ENCODE measurements around the gene RPRML.
"Not testable (repeated sequence)": the region's sequence is repeated elsewhere in the genome, so short reads cannot be mapped to it uniquely, and the experiment has no call there.

RPRML gene

DNA sequence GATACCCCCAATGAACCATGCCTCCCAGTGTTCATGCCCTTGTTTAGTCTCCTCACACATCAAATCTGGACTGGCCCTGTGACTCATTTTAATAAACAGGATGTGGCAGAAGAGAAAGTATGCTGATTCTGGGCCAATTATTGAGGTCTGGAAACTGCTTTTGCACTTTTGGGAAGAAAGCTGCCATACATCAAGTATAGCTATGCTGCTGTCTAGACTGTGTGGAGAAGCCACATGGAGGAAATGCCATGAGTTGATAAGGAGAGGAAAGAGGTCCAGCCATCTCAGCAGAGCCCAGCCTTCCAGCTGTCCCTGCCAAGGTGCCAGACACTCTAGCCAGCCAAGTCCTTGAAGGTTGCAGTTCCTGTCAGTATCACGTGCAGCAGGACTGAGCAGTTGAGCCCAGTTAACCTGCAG lies 16.7 kb downstream of the RPRML start:
- Histone ChIP-seq H3K36me3 (ENCODE audit: control insufficient read depth in 1 of 2, insufficient read depth in 2 of 2, low read length in 2 of 2) (no peaks in the 10 kb centered on the region), H3K27ac (ENCODE audit: low read depth, low read length) (no peak overlapping the region), H3K9me3 (ENCODE audit: control insufficient read depth in 1 of 2, low read length in 2 of 2) (peaks cover 3% of the 10 kb centered on the region in 2 donors)

DNA sequence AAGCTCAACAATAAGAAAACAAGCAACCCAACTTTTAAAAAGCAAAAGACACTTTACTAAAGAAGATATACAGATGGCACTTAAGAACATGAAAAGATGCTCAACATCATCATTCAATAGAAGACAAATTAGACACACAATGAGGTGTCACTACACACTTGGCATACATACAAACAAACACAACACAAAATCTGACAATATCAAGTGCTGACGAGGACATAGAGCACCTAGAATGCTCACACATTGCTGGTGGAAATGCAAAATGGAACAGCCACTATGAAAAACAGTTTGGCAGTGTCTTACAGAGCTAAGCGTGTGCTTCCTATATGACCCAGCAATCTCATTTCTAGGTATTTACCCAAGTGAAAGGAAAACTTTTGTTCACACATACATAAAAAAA lies 18.9 kb downstream of the RPRML start:
- Histone ChIP-seq H3K9ac (ENCODE audit: low read depth in 1 of 2, low read length in 2 of 2) (no peak overlapping the region), H3K9me3 (ENCODE audit: control insufficient read depth in 1 of 2, low read length in 2 of 2) (peaks cover 3% of the 10 kb centered on the region in 2 donors), H3K4me3 (ENCODE audit: low read depth in 1 of 2, low read length in 2 of 2) (no peak overlapping the region), H3K27me3 (ENCODE audit: control insufficient read depth in 1 of 2, insufficient read depth in 2 of 2, low read length in 2 of 2) (no peaks in the 10 kb centered on the region), H3K4me1 (ENCODE audit: control insufficient read depth in 1 of 2, insufficient read depth in 2 of 2, low read length in 2 of 2) (peaks cover 0 to 3% of the 10 kb centered on the region in 2 donors), H3K27ac (ENCODE audit: low read depth, low read length) (no peak overlapping the region), H3K36me3 (ENCODE audit: control insufficient read depth in 1 of 2, insufficient read depth in 2 of 2, low read length in 2 of 2) (no peaks in the 10 kb centered on the region)

More for the DNA sequence above, 16.7 kb downstream of the RPRML start:
- H3K4me1 ChIP-seq (ENCODE audit: control insufficient read depth in 1 of 2, insufficient read depth in 2 of 2, low read length in 2 of 2), result peaks cover 0 to 3% of the 10 kb centered on the region in 2 donors
- H3K9ac ChIP-seq (ENCODE audit: low read depth in 1 of 2, low read length in 2 of 2), result no peak overlapping the region
- no peak overlapping the region for H3K4me3 ChIP-seq (ENCODE audit: low read depth in 1 of 2, low read length in 2 of 2)
- H3K27me3 ChIP-seq (ENCODE audit: control insufficient read depth in 1 of 2, insufficient read depth in 2 of 2, low read length in 2 of 2), result peaks cover 0 to 3% of the 10 kb centered on the region in 2 donors

DNA sequence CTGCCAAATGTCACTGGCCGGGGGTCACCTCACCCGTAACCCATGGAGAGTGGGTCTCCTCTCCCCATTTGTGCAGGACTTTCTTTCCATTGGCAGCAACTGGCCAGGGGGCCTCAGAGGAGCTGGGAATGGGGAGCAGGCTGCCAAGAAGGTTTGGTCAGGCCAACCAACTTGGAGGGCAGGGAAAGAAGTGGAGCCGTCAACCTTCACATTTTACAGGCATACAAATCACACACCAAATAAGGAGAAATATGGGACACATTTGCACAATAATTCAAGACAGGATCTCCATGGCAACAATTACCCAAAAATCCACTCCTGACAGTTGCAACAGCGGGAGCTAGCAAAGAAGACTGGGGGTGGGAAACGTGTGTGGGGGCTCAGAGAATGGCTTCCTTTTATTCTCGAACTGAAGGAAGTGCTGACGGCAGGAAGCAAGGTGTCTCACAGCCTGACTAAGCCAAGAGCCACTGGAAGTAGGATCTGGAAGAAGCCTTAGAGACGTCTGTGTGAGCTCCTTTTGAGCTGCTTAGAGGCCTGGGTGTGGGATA lies 20.9 kb downstream of the RPRML start:
- no peak overlapping the region for H3K4me3 ChIP-seq (ENCODE audit: low read depth in 1 of 2, low read length in 2 of 2)
- H3K4me1 ChIP-seq (ENCODE audit: control insufficient read depth in 1 of 2, insufficient read depth in 2 of 2, low read length in 2 of 2), result peaks cover 0 to 3% of the 10 kb centered on the region in 2 donors
- no peak overlapping the region for H3K9ac ChIP-seq (ENCODE audit: low read depth in 1 of 2, low read length in 2 of 2)
- no peaks in the 10 kb centered on the region for H3K27me3 ChIP-seq (ENCODE audit: control insufficient read depth in 1 of 2, insufficient read depth in 2 of 2, low read length in 2 of 2)
- no peaks in the 10 kb centered on the region for H3K36me3 ChIP-seq (ENCODE audit: control insufficient read depth in 1 of 2, insufficient read depth in 2 of 2, low read length in 2 of 2)
- no peak overlapping the region for H3K27ac ChIP-seq (ENCODE audit: low read depth, low read length)
- peaks cover 3% of the 10 kb centered on the region in 2 donors for H3K9me3 ChIP-seq (ENCODE audit: control insufficient read depth in 1 of 2, low read length in 2 of 2)

DNA sequence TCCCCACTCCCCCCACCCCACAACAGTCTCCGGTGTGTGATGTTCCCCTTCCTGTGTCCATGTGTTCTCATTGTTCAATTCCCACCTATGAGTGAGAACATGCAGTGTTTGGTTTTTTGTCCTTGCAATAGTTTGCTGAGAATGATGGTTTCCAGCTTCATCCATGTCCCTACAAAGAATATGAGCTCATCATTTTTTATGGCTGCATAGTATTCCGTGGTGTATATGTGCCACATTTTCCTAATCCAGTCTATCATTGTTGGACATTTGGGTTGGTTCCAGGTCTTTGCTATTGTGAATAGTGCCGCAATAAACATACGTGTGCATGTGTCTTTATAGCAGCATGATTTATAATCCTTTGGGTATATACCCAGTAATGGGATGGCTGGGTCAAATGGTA lies 25.9 kb downstream of the RPRML start:
- H3K27me3 ChIP-seq (ENCODE audit: control insufficient read depth in 1 of 2, insufficient read depth in 2 of 2, low read length in 2 of 2); H3K9ac ChIP-seq (ENCODE audit: low read depth in 1 of 2, low read length in 2 of 2); H3K4me3 ChIP-seq (ENCODE audit: low read depth in 1 of 2, low read length in 2 of 2); H3K4me1 ChIP-seq (ENCODE audit: control insufficient read depth in 1 of 2, insufficient read depth in 2 of 2, low read length in 2 of 2); H3K27ac ChIP-seq (ENCODE audit: low read depth, low read length); H3K36me3 ChIP-seq (ENCODE audit: control insufficient read depth in 1 of 2, insufficient read depth in 2 of 2, low read length in 2 of 2); H3K9me3 ChIP-seq (ENCODE audit: control insufficient read depth in 1 of 2, low read length in 2 of 2): not testable (repeated sequence)

DNA sequence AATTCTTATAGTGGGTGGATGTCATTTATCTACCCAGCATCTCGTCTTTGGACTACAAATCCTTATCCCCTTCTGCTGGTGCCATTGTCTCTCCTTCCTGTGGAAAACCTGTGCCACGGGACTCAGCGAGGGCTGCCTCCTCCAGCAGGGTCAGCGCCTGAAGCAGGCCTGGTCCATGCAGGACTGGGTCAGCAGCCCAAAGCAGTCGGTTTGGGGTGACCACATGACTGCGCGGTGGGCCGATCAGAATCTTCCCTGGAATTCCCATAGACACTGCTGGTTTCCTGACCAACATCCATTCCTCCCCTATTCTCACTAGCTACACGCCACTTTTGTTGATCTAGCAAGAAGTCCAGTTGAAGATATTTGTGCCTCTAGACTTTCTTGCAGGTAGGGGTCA lies 26.9 kb downstream of the RPRML start:
- Histone ChIP-seq H3K4me3 (ENCODE audit: low read depth in 1 of 2, low read length in 2 of 2) (no peak overlapping the region), H3K27ac (ENCODE audit: low read depth, low read length) (no peak overlapping the region)

DNA sequence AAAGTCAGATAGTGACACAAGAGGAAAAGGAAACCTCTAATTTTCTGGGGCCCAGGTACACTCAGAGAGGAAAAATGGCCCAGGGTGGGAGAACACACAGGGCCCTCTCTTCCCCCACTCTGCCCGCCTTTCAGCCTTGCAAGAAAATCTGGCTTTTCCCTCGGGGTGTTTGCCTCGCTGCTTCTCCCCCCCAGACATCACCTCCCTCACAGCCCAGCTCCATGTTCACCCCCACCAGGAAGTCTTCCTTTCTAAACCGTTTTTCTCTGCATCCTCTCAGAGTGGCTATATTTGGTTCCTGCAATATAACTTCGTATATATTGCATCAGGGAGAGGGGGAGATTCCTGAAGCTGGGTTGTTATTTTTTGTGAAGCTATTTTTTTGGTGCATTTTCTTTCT lies 27.3 kb downstream of the RPRML start:
- Histone ChIP-seq H3K36me3 (ENCODE audit: control insufficient read depth in 1 of 2, insufficient read depth in 2 of 2, low read length in 2 of 2) (no peaks in the 10 kb centered on the region), H3K27me3 (ENCODE audit: control insufficient read depth in 1 of 2, insufficient read depth in 2 of 2, low read length in 2 of 2) (no peaks in the 10 kb centered on the region), H3K9me3 (ENCODE audit: control insufficient read depth in 1 of 2, low read length in 2 of 2) (no peaks in the 10 kb centered on the region), H3K9ac (ENCODE audit: low read depth in 1 of 2, low read length in 2 of 2) (no peak overlapping the region), H3K4me3 (ENCODE audit: low read depth in 1 of 2, low read length in 2 of 2) (no peak overlapping the region), H3K4me1 (ENCODE audit: control insufficient read depth in 1 of 2, insufficient read depth in 2 of 2, low read length in 2 of 2) (no peaks in the 10 kb centered on the region), H3K27ac (ENCODE audit: low read depth, low read length) (no peak overlapping the region)

More for the DNA sequence above, 26.9 kb downstream of the RPRML start:
- no peaks in the 10 kb centered on the region for H3K36me3 ChIP-seq (ENCODE audit: control insufficient read depth in 1 of 2, insufficient read depth in 2 of 2, low read length in 2 of 2)
- no peak overlapping the region for H3K9ac ChIP-seq (ENCODE audit: low read depth in 1 of 2, low read length in 2 of 2)
- H3K27me3 ChIP-seq (ENCODE audit: control insufficient read depth in 1 of 2, insufficient read depth in 2 of 2, low read length in 2 of 2), result no peaks in the 10 kb centered on the region
- H3K9me3 ChIP-seq (ENCODE audit: control insufficient read depth in 1 of 2, low read length in 2 of 2), result no peaks in the 10 kb centered on the region
- no peaks in the 10 kb centered on the region for H3K4me1 ChIP-seq (ENCODE audit: control insufficient read depth in 1 of 2, insufficient read depth in 2 of 2, low read length in 2 of 2)

DNA sequence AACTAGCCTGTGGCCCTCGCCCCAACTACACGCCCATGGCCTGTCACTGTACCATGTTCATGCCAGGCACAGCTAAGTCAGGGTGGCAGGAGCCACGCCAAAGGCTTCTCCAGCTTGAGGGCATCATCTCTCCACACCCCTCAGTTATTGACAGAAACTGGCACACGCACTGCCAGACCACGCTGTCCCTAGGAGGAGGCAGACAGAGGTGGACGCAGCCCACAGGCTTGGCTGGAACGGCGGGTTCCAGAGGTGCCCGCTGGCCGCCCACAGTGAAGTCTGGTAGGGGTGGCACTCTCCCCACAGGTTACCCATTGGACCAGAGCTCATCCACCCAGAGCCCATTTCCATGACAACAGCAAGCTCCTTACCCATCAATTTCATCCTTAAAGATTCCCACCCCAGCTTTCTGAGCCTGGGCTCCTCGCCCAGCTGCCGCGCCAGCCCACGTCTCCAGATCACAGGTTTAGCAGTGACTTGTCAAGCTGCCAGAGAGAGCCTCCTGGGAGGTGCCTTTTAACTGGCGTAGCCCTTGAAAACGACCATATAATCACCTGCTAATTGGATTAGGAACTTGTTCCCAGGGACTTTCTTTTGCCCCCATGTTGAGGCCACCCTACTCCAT lies 27.9 kb downstream of the RPRML start:
- Histone ChIP-seq H3K4me1 (ENCODE audit: control insufficient read depth in 1 of 2, insufficient read depth in 2 of 2, low read length in 2 of 2) (no peaks in the 10 kb centered on the region), H3K9me3 (ENCODE audit: control insufficient read depth in 1 of 2, low read length in 2 of 2) (no peaks in the 10 kb centered on the region), H3K36me3 (ENCODE audit: control insufficient read depth in 1 of 2, insufficient read depth in 2 of 2, low read length in 2 of 2) (no peaks in the 10 kb centered on the region), H3K27me3 (ENCODE audit: control insufficient read depth in 1 of 2, insufficient read depth in 2 of 2, low read length in 2 of 2) (no peaks in the 10 kb centered on the region), H3K9ac (ENCODE audit: low read depth in 1 of 2, low read length in 2 of 2) (no peak overlapping the region), H3K27ac (ENCODE audit: low read depth, low read length) (no peak overlapping the region), H3K4me3 (ENCODE audit: low read depth in 1 of 2, low read length in 2 of 2) (no peak overlapping the region)

DNA sequence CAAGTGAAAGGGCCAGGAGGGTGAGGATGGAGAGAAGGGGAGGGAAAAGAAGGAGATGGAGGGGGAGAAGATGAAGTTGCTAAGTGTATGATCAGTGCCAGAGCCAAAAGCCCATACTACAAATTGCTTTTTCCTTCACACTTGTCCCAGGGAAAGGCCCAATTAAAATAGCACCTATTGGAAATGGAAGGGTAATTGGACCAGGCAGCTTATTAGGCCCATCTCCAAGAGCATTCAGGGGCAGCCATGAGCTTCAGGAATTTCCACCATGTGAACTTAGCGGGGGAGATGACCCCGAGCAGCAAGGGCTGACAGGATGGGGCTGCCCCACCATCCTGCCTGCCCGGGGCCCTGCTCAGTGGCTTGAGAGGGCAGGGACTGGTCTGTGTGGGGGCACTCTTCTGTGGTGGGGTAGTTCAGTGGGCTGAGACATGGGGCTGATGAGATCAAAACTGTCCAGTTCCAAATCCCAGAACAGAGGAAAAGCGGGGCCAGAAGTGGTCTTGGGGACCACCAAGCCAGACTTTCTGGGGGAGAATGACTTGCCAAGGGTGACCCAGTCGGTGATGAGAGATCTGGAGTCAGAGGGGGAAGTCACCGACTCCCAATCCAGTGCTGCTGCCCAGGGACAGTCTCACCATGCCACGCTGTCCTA lies 28.6 kb downstream of the RPRML start:
- peaks cover 0 to 3% of the 10 kb centered on the region in 2 donors for H3K27me3 ChIP-seq (ENCODE audit: control insufficient read depth in 1 of 2, insufficient read depth in 2 of 2, low read length in 2 of 2)
- H3K36me3 ChIP-seq (ENCODE audit: control insufficient read depth in 1 of 2, insufficient read depth in 2 of 2, low read length in 2 of 2), result no peaks in the 10 kb centered on the region
- no peak overlapping the region for H3K4me3 ChIP-seq (ENCODE audit: low read depth in 1 of 2, low read length in 2 of 2)
- no peak overlapping the region for H3K9ac ChIP-seq (ENCODE audit: low read depth in 1 of 2, low read length in 2 of 2)
- H3K27ac ChIP-seq (ENCODE audit: low read depth, low read length), result no peak overlapping the region
- H3K9me3 ChIP-seq (ENCODE audit: control insufficient read depth in 1 of 2, low read length in 2 of 2), result no peaks in the 10 kb centered on the region
- no peaks in the 10 kb centered on the region for H3K4me1 ChIP-seq (ENCODE audit: control insufficient read depth in 1 of 2, insufficient read depth in 2 of 2, low read length in 2 of 2)

DNA sequence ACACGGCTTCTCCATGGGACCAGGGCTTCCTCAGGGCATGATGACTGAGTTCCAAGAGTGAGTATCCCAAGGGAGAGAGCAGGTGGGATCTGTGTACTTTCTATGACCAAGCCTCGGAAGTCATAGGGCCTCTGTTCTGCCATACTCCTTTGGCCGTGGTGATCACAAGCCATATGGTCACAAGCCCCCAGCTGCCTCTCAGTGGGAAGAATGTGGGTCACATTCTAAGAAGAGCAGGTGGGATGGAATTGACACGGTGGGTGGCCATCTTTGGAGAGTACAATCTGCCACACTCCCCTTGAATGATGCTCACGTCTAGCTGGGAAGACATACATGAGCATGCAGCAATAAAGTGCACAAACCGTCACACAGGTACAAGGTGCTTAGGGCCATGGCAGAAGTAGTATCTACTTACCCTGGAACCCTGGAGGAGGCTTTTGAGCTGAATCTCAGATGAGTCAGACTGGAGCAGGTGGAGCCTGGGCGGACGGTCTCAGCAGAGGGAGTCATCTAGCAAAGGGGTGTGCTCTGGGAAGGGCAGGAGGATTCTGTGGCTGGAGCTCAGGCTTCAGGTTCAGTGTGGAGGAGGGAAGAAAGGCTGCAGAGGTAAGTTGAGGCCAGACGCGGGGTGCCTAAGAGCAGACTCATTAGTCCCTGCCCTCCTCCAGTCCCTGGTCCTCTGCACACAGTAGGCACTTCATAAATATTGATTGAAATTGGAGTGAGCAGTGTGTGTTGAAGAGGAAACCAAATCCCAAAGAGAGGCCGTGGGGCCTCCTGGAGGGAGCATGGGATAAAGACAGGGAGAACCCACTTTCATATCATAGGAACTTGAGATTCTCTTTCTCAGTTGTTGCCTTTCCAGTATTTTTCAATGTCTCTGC lies 29.5 kb downstream of the RPRML start:
- Histone ChIP-seq H3K27ac (ENCODE audit: low read depth, low read length) (no peak overlapping the region), H3K27me3 (ENCODE audit: control insufficient read depth in 1 of 2, insufficient read depth in 2 of 2, low read length in 2 of 2) (peaks cover 0 to 4% of the 10 kb centered on the region in 2 donors), H3K9ac (ENCODE audit: low read depth in 1 of 2, low read length in 2 of 2) (no peak overlapping the region), H3K4me1 (ENCODE audit: control insufficient read depth in 1 of 2, insufficient read depth in 2 of 2, low read length in 2 of 2) (peaks cover 0 to 7% of the 10 kb centered on the region in 2 donors), H3K36me3 (ENCODE audit: control insufficient read depth in 1 of 2, insufficient read depth in 2 of 2, low read length in 2 of 2) (no peaks in the 10 kb centered on the region), H3K4me3 (ENCODE audit: low read depth in 1 of 2, low read length in 2 of 2) (no peak overlapping the region), H3K9me3 (ENCODE audit: control insufficient read depth in 1 of 2, low read length in 2 of 2) (no peaks in the 10 kb centered on the region)

DNA sequence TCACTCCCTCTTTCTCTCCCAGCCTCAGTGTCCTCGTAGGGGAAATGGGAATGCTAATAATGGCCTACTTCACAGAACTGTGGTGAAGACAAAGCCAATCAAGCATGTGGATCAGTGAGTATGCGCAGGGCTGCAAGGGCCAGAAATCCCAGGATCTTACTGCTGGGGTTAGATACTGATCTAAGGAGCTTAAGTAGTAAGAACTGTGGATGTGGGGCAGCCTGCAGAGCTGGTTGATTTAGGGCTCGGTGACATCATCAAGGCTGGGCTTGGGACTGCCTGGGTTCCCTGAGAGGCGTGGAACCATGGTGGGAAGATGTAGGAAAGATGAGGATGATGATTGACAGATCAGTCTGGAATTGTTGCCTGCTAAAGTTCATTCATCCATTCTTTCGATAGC lies 30.5 kb downstream of the RPRML start:
- no peak overlapping the region for H3K9ac ChIP-seq (ENCODE audit: low read depth in 1 of 2, low read length in 2 of 2)
- no peak overlapping the region for H3K27ac ChIP-seq (ENCODE audit: low read depth, low read length)
- H3K4me1 ChIP-seq (ENCODE audit: control insufficient read depth in 1 of 2, insufficient read depth in 2 of 2, low read length in 2 of 2), result peaks cover 4 to 13% of the 10 kb centered on the region in 2 donors
- H3K4me3 ChIP-seq (ENCODE audit: low read depth in 1 of 2, low read length in 2 of 2), result no peak overlapping the region
- no peaks in the 10 kb centered on the region for H3K36me3 ChIP-seq (ENCODE audit: control insufficient read depth in 1 of 2, insufficient read depth in 2 of 2, low read length in 2 of 2)
- H3K27me3 ChIP-seq (ENCODE audit: control insufficient read depth in 1 of 2, insufficient read depth in 2 of 2, low read length in 2 of 2), result peaks cover 0 to 4% of the 10 kb centered on the region in 2 donors
- H3K9me3 ChIP-seq (ENCODE audit: control insufficient read depth in 1 of 2, low read length in 2 of 2), result no peaks in the 10 kb centered on the region

Data from duodenal mucosa (tissue), 2 donors.